Measurements from ENCODE around the gene NSMF. TPM values are rescaled to one million over a fixed set of nuclear protein-coding genes. Genes with fewer than 3 reads are reported as not detected.

The NSMF gene
- total RNA-seq, 2 donors from 2014 or later: 42.4 to 128 TPM

GRCh38 chr9:137460363-137461315 is 1.5 kb upstream of the NSMF start:
- Histone ChIP-seq H3K4me1 (replicated peaks) (peaks cover 9% of the 10 kb centered on the region), H3K9me3 (no peaks in the 10 kb centered on the region), H3K27me3 (replicated peaks; ENCODE audit: insufficient read depth) (no peaks in the 10 kb centered on the region), H3K36me3 (no peaks in the 10 kb centered on the region), H3K4me3 (no peak overlapping the region), H3K27ac (no peak overlapping the region)
- WGBS: 92% methylated on average over 28 of the region's 31 CpGs
- intact Hi-C loops (cut with DNase I): no loop called here
- no peak for DNase-seq (ENCODE audit: low spot score)
- no peak for TF ChIP-seq CTCF (IDR thresholded peaks at IDR 0.05)
- no peak for TF ChIP-seq POLR2AphosphoS5 (IDR thresholded peaks at IDR 0.05)
- no peak for TF ChIP-seq POLR2A (IDR thresholded peaks at IDR 0.05)

GRCh38 chr9:137459601-137460362 is 648 bp upstream of the NSMF start:
- TF ChIP-seq CTCF (IDR thresholded peaks at IDR 0.05) (no peak), POLR2AphosphoS5 (IDR thresholded peaks at IDR 0.05) (no peak), POLR2A (IDR thresholded peaks at IDR 0.05) (no peak)
- Histone ChIP-seq H3K4me1 (replicated peaks) (peaks cover 9% of the 10 kb centered on the region), H3K27ac (peak overlapping the region; percentile 58 to 69), H3K27me3 (replicated peaks; ENCODE audit: insufficient read depth) (no peaks in the 10 kb centered on the region), H3K36me3 (no peaks in the 10 kb centered on the region), H3K4me3 (peak overlapping the region; percentile 50 to 76), H3K9me3 (no peaks in the 10 kb centered on the region)
- 31% methylated on average over 15 of the region's 15 CpGs for whole genome bisulfite sequencing
- intact Hi-C loops (cut with DNase I): no loop called here
- no peak for DNase-seq (ENCODE audit: low spot score)

GRCh38 chr9:137458194-137459151 is 661 bp downstream of the NSMF start:
- TF ChIP-seq CTCF (IDR thresholded peaks at IDR 0.05): no peak
- TF ChIP-seq POLR2A (IDR thresholded peaks at IDR 0.05): no peak
- TF ChIP-seq POLR2AphosphoS5 (IDR thresholded peaks at IDR 0.05): no peak
- intact Hi-C loops (cut with DNase I): no loop called here
- Histone ChIP-seq H3K4me3 (peak overlapping the region; percentile 50 to 76), H3K4me1 (replicated peaks) (peaks cover 12% of the 10 kb centered on the region), H3K9me3 (no peaks in the 10 kb centered on the region), H3K27ac (peak overlapping the region; percentile 68 to 69), H3K36me3 (no peaks in the 10 kb centered on the region), H3K27me3 (replicated peaks; ENCODE audit: insufficient read depth) (no peaks in the 10 kb centered on the region)
- WGBS: 5% methylated on average over 33 of the region's 88 CpGs
- no peak for DNase-seq (ENCODE audit: low spot score)

GRCh38 chr9:137457406-137458193 is 1.5 kb downstream of the NSMF start:
- TF ChIP-seq POLR2AphosphoS5 (IDR thresholded peaks at IDR 0.05) (no peak), CTCF (IDR thresholded peaks at IDR 0.05) (no peak), POLR2A (IDR thresholded peaks at IDR 0.05) (no peak)
- H3K27ac ChIP-seq: peak overlapping the region; percentile 68 to 69
- WGBS: 83% methylated on average over 43 of the region's 44 CpGs
- no peaks in the 10 kb centered on the region for H3K36me3 ChIP-seq
- peaks cover 12% of the 10 kb centered on the region for H3K4me1 ChIP-seq (replicated peaks)
- no peaks in the 10 kb centered on the region for H3K27me3 ChIP-seq (replicated peaks; ENCODE audit: insufficient read depth)
- no peak for DNase-seq (ENCODE audit: low spot score)
- H3K9me3 ChIP-seq: no peaks in the 10 kb centered on the region
- H3K4me3 ChIP-seq: peak overlapping the region in 1 of 2 donors; percentile 76
- intact Hi-C loops (cut with DNase I): no loop called here
